HG03280 (cell line): Measurements from ENCODE around the gene PCDHGB1.
"Not testable (repeated sequence)": the region's sequence is repeated elsewhere in the genome, so short reads cannot be mapped to it uniquely, and the experiment has no call there.

Experiments used
- ATAC-seq: cut with Tn5 transposase; IDR thresholded peaks from one replicate; pipeline ENCODE4 v1.9.1; 2021; ENCODE audit warnings: mild to moderate bottlenecking, moderate library complexity; ENCODE audit not compliant: unreplicated experiment

The PCDHGB1 gene

GRCh38 chr5:141349917-141350619 is at the start of gene PCDHGB1:
Gene PCDHGB1 (plus strand): TSS chr5:141350099. CDS start chr5:141350261, 162 bp downstream.
- ATAC-seq = peak; percentile 51

- no peak for ATAC-seq
Observed at GRCh38 chr5:141303756-141304155, 46.1 kb upstream of the PCDHGB1 start, which contains the start of gene SLC25A2. Gene SLC25A2 (minus strand): TSS chr5:141304049. CDS start chr5:141303865, 184 bp downstream.

DNA sequence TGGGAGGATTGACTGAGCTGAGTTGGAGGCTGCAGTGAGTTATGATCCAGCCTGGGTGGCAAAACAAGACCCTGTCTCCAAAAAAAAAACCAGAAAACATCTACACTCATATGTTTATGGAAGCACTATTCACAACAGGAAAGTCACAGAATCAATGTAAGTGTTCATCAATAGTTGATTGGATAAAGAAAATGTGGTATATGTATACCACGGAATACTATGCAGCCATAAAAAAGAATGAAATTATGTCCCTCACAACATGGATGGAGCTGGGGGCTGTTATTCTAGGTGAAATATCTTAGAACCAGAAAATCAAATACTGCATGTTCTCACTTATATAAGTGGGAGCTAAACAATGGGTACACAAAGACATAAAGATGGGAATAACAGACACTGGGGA is 43.3 kb upstream of the PCDHGB1 start:
- ATAC-seq = no peak

DNA sequence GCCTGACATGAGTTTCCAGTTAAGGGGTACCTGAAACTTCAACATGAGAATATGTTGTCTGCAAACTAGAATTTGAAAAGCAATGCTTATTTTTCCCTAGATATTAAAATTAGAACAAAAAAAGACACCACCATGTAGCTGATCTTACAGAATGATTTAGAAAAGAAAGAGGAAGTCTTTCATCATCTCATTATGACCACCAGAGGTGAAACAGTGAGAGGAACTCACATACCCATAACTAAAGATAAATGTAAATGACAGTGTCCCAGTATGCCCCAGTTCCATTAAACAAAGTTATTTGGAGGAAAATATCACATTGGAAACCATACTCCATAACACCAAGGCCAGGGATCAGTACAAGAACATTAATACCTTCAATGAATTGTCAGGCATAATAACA is 36.2 kb upstream of the PCDHGB1 start:
- no peak for ATAC-seq

DNA sequence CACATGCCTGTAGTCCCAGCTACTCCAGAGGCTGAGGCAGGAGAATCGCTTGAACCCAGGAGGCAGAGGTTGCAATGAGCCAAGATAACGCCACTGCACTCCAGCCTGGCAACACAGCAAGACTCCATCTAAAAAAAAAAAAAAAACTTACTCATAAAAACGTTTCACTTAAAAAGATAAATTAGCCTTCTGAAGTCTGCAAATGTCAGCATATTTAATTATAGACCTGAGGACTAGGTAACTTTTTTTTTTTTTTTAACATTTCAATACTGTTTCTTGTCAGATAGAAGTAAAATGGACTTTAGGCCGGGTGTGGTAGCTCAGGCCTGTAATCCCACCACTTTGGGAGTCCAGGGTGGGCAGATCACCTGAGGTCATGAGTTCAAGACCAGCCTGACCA is 32.9 kb upstream of the PCDHGB1 start:
- ATAC-seq = not testable (repeated sequence)

DNA sequence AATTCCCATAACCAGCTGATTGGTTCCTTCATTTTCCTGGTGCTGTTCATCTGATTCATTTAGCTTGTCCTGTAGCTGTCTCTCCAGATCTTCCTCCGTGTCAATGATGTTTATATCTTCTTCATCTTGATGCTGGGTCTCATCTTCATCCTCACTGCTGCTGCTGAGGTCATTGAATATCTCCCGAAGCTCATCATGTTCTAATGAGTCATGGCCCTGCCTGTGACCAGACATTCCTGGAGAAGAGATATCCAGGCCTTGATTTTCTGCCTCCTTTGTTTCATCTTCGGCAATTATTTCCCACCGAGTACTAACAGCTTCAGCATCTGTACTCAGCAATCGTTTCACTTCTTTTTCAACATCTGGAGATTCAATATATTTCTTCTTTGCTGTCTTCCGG is 30.7 kb upstream of the PCDHGB1 start:
- ATAC-seq = no peak

DNA sequence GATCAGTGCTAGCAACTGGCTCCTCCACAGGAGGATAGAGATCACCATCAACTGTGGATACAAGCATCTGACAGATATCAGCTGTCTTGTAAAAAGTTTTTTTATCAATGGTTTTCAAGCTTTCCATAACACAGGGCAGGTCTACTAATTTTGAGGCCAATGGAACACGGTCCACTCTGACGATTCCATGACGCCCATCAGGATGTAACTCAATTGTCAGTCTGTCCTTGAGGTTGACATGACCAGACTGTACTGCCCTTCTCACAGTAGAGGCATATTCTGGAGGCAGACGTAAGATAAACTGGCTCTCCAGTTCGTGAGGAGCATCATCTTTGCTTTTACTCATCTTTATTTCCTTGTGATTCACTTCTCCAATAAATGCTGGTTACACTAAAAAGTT is 30.2 kb upstream of the PCDHGB1 start:
- ATAC-seq = no peak

DNA sequence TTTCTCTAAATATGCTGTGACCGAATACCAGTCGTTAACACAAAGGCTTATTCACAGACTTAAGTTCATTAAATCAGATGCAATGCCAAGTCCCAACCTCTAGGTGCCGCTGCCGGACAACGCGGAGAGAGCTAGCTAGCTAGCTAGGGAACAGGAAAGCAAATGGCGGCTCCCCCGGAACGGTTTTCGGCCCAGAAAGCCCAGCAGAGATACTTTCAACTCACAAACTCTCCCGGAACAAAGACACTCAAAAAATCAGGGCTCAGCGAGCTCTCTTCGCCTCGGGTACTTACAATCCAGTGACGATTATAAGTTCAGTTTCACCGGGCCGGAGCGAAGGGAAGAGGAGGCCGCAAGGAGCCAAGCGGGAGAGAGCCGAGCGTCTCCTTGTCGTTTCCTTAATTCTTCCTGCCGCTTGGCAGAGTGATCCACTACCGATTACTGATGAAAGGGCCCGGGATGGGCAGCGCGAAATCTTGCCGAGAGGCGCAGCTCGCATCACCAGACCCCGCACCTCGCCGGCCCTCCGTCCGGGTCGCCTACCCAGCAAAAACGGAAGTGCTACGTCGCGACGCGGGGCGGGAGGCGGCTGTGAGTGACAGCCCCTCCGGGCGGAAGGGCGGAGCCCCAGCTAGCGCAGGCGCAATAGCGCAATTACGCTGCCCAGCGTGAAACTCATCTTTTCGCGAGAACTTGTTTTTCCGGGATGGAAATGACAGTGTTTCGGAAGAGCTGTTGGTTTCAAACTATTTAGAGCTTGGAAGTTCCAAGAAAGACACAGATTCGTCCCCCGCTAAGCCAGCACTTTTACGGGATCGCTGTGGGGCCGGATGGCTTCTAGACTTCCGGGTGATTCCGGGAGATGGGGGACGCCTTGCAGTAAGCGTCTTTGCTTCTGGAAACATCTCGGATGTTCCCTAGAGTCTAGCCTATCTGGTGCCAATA is 29.4 kb upstream of the PCDHGB1 start, which contains the start of gene TAF7:
Gene TAF7, minus strand, starts transcription at position 560 of the 945 bp plus-strand sequence. CDS start 740 bp downstream, outside the sequence.
- ATAC-seq = peak; percentile 94

DNA sequence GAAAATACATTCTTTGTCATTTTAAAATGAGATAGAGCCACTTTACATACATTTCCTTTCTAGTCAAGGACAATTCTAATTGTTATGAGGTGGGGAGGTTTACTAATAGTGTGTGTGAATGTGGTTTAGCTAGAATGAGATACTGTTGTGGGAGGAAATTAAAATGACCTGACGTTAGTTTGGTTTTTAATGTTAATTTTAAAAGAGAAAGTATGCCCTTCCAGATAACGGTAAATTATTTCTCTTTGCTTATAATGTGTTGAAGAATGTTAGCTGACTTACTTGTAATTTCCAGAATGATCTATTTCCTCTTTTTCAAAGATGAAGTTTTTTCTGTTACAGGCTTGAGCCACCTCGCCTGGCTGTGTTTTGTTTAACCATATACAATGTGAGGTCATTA is 27.6 kb upstream of the PCDHGB1 start:
- ATAC-seq = no peak

DNA sequence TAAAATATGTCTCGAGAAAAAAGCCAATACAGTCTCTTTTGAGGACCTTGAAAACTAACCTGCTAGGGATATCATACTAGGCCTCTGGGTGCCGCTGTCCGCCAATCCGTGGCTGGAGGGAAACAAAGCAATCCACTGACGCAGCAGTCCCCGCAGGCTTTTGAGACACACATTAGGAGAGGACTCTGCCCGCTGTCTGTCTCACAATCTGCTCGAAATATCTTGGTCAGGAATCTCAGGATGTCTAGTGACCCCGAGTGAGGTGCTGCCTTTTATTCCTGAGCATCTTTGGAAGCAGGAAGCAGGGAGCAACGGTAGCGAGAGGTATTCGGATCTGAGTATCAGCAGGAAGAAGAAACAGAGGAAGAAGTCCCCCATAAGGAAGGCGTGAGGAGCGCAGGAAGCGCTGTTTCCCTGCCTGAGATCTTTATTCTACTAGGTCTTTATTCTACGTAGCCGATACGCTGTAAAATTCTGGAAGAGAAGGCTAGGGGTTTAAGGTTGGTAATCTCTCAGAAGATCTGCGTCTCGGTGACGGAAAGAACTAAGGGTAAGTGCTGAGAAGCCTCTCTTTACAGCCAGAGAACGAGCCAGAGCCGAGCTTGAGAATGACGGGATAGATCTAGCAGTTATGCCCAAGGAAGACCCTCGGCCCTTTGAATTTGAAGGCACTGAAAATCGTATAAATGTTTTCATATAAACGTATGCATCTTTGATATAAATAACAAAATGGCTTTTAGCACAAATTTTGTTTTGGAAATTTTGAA is 23.6 kb upstream of the PCDHGB1 start:
- peak; percentile 68 for ATAC-seq

- no peak for ATAC-seq
Observed at GRCh38 chr5:141328231-141328630, 21.7 kb upstream of the PCDHGB1 start.

DNA sequence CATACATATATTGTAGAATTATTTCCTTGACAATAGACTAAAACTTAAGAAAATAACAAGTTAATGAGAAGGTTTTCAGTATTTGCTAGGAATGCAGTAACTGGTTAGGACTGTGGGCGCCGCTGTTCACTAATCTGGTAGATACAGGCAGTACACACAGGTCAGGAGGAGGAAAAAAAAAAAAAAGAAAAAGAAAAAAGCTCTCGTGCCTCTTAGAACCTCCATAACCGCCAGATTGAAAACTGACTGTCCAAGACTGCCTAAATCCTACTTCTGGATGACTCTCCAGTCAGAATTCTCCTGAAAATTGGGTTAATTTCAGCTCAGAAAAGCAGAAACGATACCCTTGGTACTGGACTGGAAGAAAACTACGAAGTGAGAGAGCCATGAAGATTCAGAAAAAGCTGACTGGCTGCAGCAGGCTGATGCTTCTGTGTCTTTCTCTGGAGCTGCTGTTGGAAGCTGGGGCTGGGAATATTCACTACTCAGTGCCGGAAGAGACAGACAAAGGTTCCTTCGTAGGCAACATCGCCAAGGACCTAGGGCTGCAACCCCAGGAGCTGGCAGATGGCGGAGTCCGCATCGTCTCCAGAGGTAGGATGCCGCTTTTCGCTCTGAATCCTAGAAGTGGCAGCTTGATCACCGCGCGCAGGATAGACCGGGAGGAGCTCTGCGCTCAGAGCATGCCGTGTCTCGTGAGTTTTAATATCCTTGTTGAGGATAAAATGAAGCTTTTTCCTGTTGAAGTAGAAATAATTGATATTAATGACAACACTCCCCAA is 19.4 kb upstream of the PCDHGB1 start, which contains the start of gene PCDHGA1:
Gene PCDHGA1, plus strand, starts transcription at position 216 of the 782 bp plus-strand sequence.
- ATAC-seq = peak; percentile 64

GRCh38 chr5:141332571-141332970 is 17.3 kb upstream of the PCDHGB1 start:
- ATAC-seq = not testable (repeated sequence)

DNA sequence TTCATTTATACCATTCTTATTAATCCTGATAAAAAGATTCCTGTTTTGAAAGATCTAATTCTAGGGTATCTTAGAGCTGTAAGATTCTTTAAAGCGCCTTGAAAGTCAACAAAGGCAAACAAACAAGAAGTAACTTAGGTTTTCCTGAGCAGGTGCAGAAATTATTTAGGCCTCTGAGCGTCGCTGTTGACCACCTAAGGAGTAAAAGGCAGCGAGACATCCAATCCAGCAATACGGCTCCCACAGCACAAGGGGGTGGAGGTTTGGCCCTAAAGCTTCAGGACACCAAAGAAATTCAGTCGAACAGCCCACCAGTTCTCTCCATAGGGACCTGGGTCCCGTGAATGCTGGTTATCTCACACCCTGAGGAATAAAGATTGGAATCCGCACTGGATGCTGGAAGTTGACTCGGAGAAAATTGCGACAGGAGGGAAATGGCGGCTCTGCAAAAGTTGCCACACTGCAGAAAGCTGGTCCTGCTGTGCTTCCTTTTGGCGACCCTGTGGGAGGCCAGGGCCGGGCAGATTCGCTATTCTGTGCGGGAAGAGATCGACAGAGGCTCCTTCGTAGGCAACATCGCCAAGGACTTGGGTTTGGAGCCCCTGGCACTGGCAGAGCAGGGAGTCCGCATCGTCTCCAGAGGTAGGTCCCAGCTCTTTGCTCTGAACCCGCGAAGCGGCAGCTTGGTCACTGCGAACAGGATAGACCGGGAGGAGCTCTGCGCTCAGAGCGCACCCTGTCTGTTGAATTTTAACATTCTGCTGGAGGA is 11.2 kb upstream of the PCDHGB1 start, which contains the start of gene PCDHGA2:
Gene PCDHGA2, plus strand, starts transcription at position 223 of the 769 bp plus-strand sequence.
- ATAC-seq = no peak

- not testable (repeated sequence) for ATAC-seq
Observed at GRCh38 chr5:141340781-141341354, 9.0 kb upstream of the PCDHGB1 start.

GRCh38 chr5:141342773-141343172 is 7.1 kb upstream of the PCDHGB1 start:
- no peak for ATAC-seq

GRCh38 chr5:141343242-141343952 is 6.5 kb upstream of the PCDHGB1 start, which contains the start of gene PCDHGA3:
Gene PCDHGA3 (plus strand): TSS chr5:141343829. CDS start chr5:141344034, 205 bp downstream.
- ATAC-seq = no peak

DNA sequence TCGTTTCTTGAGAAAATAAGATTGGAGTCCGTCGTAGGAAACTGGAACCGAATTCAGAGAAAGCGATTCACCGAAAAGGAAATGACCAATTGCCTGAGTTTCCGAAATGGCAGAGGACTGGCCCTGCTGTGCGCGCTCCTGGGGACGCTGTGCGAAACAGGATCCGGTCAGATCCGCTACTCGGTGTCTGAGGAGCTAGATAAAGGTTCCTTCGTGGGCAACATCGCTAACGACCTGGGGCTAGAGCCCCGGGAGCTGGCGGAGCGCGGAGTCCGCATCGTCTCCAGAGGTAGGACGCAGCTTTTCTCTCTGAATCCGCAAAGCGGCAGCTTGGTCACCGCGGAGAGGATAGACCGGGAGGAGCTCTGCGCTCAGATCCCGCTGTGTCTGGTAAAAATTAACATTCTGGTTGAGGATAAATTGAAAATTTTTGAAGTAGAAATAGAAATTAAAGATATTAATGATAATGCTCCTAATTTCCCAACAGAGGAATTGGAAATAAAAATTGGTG is 5.9 kb upstream of the PCDHGB1 start:
- no peak for ATAC-seq
